Fibroblast of skin of scalp (primary cell): ENCODE results near the gene TMA16. TPM values are rescaled to one million over a fixed set of nuclear protein-coding genes. Genes with fewer than 3 reads are reported as not detected.
A peak's percentile ranks its signal among the peaks of the same experiment; 100 is the strongest.
"Not testable (repeated sequence)": the region's sequence is repeated elsewhere in the genome, so short reads cannot be mapped to it uniquely, and the experiment has no call there.

Experiments
- DNase-seq: peaks from one replicate; pipeline ENCODE4 v3.0.0-alpha.2; 2013
- polyA plus RNA-seq, 2 experiments: library from polyadenylated mRNA; unstranded; fragments of 120-200 nt; gene quantifications; one replicate each; pipeline ENCODE4 v1.2.1, GENCODE V29; 2013; ENCODE audit not compliant: insufficient read length in 2 of 2

Gene TMA16
- polyA plus RNA-seq (2013, experiment 1 of 2; ENCODE audit: insufficient read length): 32.6 TPM
- polyA plus RNA-seq (2013, experiment 2 of 2; ENCODE audit: insufficient read length): 35.3 TPM

DNA sequence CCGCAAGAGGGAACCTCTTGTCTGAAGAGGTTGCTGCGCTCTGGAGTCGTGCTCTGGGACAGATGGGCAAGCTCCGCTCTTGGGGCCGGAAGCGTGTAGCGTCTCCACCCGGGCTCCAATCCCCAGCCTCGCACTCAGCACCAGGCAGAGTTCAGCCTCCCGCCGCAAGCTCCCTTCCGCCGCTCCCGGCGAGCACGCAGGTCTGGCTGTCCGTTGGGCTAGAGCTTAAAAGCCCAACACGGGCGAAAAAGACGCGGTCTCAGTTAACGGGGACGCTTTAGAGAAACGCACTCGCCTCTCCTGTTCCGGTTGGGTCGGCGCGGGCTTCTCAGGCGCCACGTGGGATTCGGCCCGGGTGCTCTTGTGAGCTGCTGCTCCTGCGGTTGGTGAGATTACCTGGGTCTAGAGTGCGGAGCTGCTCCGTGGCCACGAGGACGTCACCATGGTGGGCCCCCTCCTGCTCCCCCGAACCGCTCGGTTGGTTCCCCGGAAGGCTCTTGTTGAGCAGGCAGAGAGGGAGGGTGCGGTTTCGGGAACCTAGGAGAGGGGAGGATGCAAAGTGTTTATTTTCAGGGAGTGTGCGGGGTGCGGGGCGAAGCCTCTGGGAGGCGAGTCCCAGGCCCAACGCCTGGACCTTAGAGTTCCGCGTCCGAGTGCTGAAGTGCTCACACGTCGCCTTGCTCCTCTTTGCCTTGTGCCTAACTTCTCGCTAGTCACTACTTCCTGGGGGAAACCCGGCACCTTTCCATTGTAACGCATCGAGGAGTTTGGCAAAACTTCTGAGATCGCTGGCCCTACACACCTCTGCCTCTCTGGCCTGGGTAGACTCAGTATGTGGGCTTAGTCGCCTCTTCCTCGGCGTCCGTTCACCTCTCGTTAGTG, at the start of gene TMA16:
Gene TMA16, plus strand, starts transcription at position 331 of the 882 bp plus-strand sequence. Its CDS starts 112 bp downstream, at position 443.
- DNase-seq: peak; percentile 96

- DNase-seq: not testable (repeated sequence)
These were observed 47.5 kb upstream of the TMA16 start for GRCh38 chr4:163447023-163447422.

DNA sequence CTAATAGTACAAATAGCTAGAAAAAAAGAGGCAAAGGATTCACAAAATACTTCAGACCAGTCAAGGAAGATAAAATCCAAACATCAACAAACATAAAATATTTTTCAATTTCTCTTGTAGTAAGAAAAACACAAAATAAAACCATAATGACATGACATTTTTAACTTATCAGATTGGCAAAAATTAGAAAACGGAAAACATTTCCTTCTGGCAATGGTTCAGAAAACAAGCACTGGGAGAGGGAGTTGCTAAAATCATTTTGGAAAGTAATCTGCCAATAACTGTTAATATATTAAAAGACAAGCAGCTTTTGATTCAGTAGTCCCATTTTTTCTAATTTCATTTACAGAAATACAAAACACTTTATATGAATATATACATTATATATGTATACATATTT, 47.0 kb upstream of the TMA16 start:
- DNase-seq: no peak

DNA sequence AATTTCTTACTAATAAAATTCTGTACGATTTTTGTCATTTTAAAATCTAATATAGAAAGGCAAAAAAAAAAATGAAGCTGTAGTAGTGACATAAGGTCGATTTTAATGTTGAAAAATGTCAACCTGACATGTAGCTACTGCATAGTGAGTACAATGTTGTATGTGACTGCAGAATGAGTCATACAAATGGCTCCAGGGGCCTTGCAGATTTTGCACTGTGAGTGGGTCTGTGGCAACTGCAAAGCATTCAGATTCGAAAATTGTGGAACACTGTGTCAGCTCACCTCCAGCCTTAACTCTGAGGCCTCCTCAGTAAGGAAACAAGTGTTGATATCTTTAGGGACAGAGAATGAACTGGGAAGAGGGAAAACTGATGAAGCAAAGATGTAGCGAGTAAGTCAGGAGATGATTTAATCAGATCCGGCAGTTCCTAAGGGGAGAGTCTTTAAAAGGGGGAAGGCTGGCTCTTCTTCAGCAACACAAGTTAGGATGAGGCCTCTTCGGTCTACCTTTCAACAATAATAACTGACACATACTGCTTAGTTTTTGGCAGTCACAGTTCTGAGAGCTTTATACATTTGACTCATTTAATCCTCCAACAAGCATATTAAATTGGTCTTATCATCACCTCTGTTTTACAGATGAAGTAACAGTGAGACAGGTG, 45.8 kb upstream of the TMA16 start:
- DNase-seq: peak; percentile 1

DNA sequence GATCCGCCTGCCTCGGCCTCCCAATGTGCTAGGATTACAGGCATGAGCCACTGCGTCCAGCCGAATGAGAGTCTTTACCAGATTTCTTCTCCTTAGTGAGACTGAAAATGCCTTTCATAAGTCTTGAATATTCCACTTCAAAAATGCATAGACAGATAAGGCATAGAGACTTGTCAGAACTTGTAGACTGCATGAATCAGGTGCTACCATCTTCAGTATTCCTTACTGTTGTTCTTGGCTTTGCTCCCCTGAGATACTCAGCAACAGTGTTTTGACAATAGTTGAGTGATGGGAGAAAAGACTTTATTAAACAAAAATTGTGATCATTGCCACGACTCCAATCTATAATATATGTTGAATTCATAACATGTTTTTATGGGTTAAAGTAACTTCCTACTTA, 31.9 kb upstream of the TMA16 start:
- no peak for DNase-seq

GRCh38 chr4:163467082-163467770, 27.3 kb upstream of the TMA16 start:
- DNase-seq: no peak

DNA sequence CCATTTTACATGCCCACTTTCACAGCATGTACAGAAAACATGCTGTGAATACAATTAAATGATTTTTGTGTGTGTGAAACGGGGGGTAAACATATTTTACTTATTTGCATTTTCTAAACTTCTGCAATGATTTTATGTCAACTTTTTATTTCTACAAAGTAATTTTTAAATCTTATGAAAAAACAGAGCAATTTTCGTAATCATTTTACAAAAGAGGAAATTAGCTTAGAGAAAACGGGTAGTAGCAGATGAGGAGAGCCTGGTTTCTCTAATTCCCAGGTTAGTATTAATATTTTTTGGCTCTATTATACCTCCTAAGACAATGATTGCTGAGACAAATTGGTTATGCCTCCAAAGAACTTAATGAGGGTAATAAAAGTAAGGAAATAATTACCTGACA, 24.1 kb upstream of the TMA16 start:
- DNase-seq: no peak

DNA sequence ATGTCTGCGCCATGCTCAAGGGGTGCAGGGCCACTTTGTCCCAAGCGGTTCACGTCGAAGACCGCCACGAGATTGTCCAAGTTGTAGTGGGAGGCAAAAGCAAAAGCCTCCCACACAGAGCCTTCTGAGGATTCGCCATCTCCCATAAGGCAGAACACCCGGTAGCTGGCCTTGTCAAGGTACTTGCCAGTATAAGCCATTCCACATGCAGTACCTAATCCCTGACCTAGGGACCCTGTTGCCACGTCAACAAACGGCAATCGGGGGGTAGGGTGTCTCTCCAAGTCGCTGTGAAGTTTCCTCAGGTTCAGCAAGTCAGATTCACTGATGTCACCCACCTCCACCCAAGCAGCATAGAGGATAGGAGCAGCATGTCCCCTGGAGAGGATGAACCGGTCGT, 21.4 kb upstream of the TMA16 start:
- no peak for DNase-seq

- no peak for DNase-seq
These were observed 20.9 kb upstream of the TMA16 start, which contains the start of gene TKTL2 for GRCh38 chr4:163473576-163473975. TSS of gene TKTL2 (minus strand) at chr4:163473754. CDS start at chr4:163473734, 20 bp downstream.

DNA sequence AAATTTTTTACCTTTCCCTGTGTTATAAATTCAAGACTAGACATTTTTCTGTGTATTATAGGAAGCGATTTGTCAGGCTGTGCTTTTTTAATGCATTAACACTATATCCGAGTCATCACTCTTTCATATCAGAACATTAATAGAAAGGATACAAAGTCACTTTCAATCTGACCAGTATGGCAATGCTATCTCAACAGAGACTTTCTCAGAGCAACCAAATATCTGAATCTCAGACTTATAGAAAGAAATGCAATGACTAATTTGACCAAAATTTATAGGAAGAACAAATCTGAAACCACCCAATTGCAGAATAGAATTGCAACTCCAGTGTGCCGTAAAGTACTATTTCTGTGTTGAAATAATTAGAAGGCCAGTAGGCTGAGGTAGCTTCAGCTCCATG, 20.5 kb upstream of the TMA16 start:
- no peak for DNase-seq

DNA sequence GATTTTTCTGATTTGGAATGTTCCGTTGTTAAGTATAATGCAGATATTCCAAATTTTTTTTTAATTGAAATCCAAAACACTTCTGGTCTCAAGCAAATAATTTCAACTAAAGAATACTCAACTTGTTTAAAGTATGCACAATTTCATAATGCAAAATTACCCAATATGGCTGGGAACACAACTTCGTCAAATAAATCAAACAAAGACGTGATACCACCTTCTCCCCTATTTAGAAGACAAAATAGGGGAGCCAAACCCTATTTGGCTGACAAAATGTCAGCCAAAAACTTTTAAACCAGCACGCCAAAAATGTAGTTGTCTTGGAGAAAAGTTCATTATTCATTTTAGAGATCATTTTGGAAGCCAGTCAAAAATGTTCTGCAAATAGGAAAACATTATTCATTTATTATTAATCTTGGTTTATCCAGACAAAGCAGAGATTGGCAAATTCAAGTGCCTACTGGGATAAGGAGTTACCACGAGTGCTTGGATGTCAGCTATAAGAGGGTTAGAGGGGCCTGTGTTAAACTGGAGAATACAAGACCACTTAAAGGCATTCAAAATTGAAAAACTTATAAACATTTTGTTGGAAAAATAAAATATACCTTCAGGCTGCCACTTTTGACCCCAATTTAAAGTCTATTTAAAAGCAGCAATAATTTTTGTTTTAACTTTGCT, 17.6 kb upstream of the TMA16 start:
- no peak for DNase-seq

- DNase-seq: no peak
These were observed 12.3 kb upstream of the TMA16 start for GRCh38 chr4:163482190-163482589.

DNA sequence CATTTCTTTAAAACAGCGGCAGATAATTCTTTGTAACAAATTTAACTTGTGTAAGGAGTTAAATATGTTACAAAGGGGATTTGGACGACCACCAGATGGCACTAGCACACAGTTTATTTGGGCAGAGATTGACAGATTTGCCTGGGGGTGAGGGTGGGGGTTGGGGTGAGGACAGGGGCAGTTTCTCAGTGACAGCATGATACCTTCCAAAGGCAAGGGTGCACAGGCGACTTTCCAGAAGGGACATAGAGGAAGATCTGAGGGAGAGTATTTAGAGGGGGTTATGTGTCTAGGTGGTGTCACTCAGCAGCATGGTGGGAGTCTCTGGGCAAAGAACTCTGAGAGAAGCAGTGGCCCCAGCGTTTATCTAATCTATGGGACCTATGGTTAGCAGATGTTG, 9.6 kb upstream of the TMA16 start:
- peak; percentile 57 for DNase-seq

GRCh38 chr4:163485589-163485988, 8.9 kb upstream of the TMA16 start:
- DNase-seq: no peak

GRCh38 chr4:163486321-163486720, 8.2 kb upstream of the TMA16 start:
- DNase-seq: no peak

- DNase-seq: no peak
These were observed 4.6 kb upstream of the TMA16 start for GRCh38 chr4:163489929-163490328.

DNA sequence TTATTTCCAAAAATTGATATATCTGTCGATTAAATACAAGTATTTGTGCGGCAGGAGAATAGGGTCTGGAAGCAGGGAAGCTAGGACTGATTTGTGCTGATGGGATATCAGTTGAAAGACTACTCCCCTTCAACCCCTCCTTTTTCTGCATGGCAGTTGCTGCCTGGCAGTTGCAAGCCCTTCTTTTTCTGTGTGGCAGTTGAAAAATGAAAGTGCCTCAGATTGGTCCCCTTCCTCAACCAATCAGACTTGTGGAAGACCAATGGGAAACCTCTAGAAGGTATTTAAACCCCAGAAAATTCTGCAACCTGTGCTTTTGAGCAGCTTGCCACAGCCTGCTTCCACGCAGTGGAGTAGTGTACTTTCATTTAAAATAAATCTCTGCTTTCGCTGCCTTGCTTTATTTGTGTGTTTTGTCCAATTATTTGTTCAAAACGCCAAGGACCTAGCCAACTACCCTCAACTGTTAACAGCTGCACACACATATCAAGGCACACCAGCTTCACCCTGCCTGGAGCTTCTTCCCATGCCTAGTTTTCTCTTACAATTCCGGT, 1.5 kb upstream of the TMA16 start:
- DNase-seq: no peak

GRCh38 chr4:163493643-163494359, 689 bp upstream of the TMA16 start:
- no peak for DNase-seq

GRCh38 chr4:163495900-163496299, 1.4 kb downstream of the TMA16 start:
- DNase-seq: no peak

DNA sequence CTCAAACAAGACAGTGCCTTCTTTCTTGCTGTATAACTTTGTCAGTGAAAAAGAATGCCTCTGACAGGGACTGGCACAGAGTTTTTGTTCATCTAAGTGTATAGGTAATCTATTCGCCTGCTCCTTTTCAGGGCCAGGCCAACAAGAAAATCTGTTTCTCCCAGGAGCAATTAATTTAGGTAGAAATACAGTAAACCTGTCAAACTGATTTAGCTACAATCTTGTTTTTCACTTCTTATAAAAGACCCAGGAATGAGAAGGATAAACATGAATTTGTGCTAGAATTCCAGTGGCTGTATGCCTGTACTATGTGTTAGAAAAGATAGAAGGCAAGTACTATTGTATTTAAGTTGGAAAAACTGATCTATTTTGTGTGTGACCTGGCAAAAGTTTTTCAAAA, 6.1 kb downstream of the TMA16 start:
- no peak for DNase-seq

DNA sequence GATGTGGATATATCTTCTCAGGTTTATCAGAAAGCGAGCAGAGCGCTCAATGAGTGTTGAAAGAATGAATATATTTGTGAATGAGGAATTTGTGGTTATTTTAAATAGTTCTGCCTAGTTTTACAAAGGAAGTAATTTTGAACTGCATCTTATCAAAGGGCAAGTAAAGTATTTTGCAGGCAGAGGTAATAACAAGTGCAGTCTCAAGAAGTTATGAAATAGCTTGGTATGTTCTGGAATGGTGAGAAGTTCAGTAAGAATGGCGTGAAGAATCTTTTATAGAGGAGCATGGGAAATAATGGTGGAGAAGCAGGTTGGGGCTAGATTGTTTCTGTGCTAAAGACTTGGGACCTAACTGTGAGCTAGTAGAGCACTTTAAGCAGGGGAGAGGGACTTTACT, 10.9 kb downstream of the TMA16 start:
- DNase-seq: no peak

GRCh38 chr4:163515198-163515597, 20.7 kb downstream of the TMA16 start:
- DNase-seq: no peak
